ENCODE results near the gene MYLK.

GRCh38 chr3:123635717-123636116 is 248.4 kb downstream of the MYLK start:
- TF ChIP-seq TAF1 (IDR thresholded peaks at IDR 0.05; ENCODE audit: borderline replicate concordance, insufficient read depth, low read length) (no peak), REST (IDR thresholded peaks at IDR 0.05; ENCODE audit: insufficient read depth in 1 of 2, low read depth in 2 of 2, low read length in 2 of 2) (no peak), POLR2AphosphoS5 (IDR thresholded peaks at IDR 0.05; ENCODE audit: low read depth, low read length) (no peak)

Data from PFSK-1 (cell line).